HG03457 (cell line): ENCODE data around the gene FASTK.
A peak's percentile ranks its signal among the peaks of the same experiment; 100 is the strongest.
"Not testable (repeated sequence)": the region's sequence is repeated elsewhere in the genome, so short reads cannot be mapped to it uniquely, and the experiment has no call there.

ENCODE experiments used
- ATAC-seq: cut with Tn5 transposase; IDR thresholded peaks from one replicate; pipeline ENCODE4 v1.9.1; 2021; ENCODE audit warnings: moderate number of reproducible peaks; ENCODE audit not compliant: unreplicated experiment

The FASTK gene

DNA sequence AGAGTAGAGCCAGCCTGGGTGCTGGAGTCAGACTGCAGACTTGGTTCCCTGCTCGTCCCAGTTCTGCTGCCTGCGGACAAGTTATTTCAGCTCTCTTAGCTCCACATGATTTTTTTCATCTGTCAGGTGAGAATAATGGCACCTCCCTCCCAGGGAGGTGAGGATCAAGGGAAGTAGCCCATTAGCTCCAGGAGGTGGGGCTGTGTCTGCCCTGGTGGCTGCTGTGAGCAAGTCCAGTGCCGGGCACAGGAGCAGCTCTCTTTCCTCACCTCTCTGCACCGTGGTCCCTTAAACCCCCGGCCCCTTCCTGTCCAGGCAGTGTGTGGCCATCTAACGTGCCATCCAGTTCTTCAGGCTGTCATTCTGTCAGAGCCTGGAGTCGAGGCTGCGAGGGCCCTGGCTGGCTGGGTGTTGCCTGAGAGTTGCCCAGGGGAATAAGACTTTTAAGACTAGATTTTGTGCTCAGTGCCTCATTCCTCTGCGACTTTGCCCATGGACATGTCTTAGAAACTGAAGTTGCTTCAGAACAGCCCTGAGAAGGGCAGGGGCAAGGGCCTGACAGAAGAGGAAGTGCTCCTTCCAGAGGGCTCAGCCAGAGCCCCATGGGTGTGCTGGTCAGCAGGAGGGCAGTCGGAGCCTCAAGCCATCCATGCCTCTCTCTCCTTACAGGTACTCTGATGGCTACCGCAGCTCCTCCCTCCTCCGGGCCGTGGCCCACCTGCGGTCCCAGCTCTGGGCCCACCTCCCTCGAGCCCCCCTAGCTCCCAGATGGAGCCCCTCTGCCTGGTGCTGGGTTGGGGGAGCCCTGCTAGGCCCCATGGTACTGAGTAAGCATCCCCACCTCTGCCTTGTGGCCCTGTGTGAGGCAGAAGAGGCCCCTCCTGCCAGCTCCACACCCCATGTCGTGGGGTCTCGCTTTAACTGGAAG, 47.4 kb downstream of the FASTK start:
- no peak for ATAC-seq

DNA sequence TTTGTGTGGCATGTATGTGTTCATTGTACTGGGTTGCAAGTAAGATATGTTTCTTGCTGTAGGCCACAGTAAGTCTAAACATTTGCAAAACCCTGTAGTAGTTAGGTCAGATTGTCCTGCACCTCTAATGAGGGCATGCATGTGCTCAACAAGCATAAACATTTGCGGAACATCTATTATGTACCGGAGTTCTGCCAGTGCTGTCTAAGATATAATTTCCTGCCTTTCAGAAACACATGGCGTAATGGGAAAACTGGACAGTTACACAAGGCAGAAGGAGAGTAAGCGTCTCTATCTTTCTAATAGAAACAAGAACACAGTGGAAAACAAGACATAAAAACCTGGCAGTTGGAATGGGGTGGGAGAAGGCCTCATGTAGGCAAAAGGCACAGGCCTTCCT, 49.6 kb downstream of the FASTK start:
- ATAC-seq = no peak

DNA sequence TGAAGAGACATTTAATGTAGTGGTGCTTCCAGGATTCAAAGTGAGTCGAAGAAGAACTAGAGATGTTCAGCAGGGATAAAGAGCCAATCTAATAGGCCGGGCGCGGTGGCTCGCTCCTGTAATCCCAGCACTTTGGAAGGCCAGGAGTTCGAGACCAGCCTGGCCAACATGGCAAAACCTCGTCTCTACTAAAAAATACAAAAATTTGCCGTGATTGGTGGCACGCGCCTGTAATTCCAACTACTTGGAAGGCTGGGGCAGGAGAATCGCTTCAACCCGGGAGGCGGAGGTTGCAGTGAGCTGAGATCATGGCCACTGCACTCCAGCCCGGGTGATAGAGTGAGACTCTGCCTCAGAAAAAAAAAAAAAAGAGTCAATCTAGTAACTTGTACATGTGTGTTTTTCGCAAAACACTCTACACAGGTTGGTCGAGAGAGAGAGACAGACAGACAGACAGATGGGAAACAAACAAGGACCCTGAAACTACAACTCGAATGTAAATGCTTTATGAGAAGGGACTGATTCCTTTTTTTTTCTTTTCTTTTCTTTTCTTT, 51.6 kb downstream of the FASTK start:
- ATAC-seq = no peak

DNA sequence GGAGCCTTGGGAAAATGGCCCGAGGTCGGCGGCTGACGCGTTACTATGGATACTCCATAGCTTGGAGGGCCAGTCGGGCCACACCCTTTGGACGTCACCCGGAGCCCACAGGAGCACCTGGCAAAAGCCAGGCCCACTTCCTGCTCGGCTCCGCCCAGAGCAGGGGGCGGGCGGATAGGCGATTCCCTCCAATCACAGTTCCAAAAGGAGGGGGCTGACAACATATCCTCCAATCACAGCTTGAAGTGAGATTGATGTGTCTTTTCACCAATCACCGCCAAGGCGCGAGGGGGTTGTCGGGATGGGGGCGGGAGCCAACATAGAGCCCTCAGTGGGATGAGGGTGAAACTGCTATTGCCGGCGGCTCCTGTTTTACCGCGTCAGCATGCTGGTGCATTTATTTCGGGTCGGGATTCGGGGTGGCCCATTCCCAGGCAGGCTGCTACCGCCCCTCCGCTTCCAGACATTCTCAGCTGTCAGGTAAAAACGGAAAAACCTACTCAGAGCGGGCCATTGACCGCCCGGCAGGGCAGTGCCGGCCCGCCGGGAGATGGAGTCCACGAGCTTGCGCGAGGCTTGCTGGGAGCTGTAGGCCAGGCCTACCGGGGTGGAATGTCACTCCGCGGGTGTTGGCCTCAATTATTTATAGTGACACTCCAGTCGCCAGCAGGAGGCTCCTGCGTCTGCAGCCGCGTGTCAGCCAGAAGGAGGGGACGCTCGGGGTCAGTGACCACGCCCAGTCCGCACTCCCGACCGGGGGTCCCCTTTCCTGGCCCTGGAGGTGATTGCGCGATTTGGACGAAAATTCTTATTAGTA, 52.3 kb downstream of the FASTK start, which contains the start of gene ABCB8:
Gene ABCB8, plus strand, starts transcription at position 320 of the 817 bp plus-strand sequence. Its CDS starts 66 bp downstream, at position 386.
- peak; percentile 92 for ATAC-seq

DNA sequence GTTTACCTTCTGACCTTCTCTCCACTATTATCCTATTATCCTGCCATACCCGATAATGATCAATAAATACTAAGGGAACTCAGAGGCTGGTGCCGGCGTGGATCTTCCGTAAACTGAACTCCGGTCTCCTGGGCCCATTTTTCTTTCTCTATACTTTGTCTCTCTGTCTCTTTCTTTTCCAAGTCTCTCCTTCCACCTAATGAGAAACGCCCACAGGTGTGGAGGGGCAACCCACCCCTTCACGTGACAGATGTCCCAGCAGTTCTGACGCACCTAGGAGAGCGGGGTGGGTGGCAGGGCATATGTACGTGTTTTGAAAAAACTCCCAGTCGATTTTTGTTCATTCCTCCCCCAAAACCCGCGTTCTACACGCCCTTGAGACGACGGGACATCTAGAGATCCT, 52.9 kb downstream of the FASTK start:
- not testable (repeated sequence) for ATAC-seq

DNA sequence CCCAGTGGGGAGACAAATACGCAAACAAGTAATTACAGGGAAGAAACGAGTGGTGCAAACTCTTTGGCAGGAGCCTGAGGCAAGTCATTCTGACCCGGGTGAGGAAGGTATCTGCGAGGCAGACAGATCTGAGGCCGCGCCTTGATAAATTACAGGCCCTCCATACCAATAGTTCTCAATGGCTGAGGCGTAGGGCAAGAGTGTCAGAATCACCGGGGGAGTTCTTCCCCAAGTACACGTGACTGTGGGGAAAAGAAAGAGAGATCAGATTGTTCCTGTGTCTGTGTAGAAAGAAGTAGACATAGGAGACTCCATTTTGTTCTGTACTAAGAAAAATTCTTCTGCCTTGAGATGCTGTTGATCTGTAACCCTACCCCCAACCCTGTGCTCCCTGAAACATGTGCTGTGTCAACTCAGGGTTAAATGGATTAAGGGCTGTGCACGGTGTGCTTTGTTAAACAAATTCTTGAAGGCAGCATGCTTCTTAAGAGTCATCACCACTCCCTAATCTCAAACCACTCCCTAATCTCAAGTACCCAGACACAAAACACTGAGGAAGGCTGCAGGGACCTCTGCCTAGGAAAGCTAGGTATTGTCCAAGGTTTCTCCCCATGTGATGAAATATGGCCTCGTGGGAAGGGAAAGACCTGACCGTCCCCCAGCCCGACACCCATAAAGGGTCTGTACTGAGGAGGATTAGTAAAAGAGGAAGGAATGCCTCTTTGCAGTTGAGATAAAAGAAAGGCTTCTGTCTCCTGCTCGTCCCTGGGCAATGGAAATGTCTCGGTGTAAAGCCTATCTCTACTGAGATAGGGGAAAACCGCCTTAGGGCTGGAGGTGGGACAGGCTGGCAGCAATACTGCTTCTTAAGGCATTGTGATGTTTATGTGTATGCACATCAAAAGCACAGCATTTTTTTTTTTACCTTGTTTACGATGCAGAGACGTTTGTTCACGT, 53.6 kb downstream of the FASTK start:
- ATAC-seq = not testable (repeated sequence)
